RWPE1 (cell line): ENCODE results near the gene PAX5.

Experiments
- CTCF ChIA-PET: fragments of 350-600 bp; sonication (Branson Sonifier 250); formaldehyde crosslinking; extraction: SDS; loops from one replicate; lab custom pipeline; 2021; lab: Yijun Ruan, JAX
- POLR2A ChIA-PET: fragments of 400-600 bp; formaldehyde crosslinking; extraction: SDS; loops from one replicate; lab custom pipeline; 2020; ENCODE audit warnings: antibody characterized with exemption; ENCODE audit not compliant: low non-redundant PET; lab: Yijun Ruan, JAX
- DNase-seq: peaks from one replicate; pipeline ENCODE4 v3.0.0; 2012; ENCODE audit warnings: low spot score
- H3K27ac ChIP-seq: fragments of 450-650 bp; 2 replicates; pipeline ENCODE4 v1.5.1; 2017
- TF ChIP-seq, protein P1 (sequence below): fragments of 450-650 bp; conservative IDR thresholded peaks from 2 replicates; pipeline ENCODE4 v1.5.1; 2017; ENCODE audit warnings: low read depth, mild to moderate bottlenecking

Gene PAX5

DNA sequence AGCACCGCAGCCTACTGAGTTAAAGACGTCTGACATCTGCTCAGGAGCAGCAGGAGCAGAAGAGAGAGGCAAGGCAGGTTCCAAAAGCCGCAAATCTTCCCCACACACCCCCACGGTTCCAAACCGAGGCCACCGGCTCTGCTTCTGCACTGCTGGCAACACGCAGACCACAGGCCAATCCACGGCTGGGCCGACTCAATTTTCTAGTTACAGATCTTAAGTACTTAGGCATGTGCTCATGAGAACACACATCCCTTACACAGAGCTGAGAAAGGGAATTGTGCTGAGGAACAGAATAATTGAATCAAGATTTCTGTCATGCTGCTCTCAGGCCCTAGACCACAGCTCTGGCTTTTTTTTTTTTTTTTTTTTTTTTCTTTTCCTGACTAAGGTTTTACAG is 32.6 kb downstream of the PAX5 start:
- ChIA-PET CTCF (interaction anchor here (0.6 kb wide), 1 partner anchor 786 kb away, joined by 3 read pairs; no protein-coding TSS in a partner anchor), POLR2A (interaction anchor here (0.5 kb wide), 1 partner anchor 186 kb away, joined by 3 read pairs; no protein-coding TSS in a partner anchor)
- no peak overlapping the region for H3K27ac ChIP-seq
- DNase-seq, result no peak
- TF ChIP-seq, protein P1, sequence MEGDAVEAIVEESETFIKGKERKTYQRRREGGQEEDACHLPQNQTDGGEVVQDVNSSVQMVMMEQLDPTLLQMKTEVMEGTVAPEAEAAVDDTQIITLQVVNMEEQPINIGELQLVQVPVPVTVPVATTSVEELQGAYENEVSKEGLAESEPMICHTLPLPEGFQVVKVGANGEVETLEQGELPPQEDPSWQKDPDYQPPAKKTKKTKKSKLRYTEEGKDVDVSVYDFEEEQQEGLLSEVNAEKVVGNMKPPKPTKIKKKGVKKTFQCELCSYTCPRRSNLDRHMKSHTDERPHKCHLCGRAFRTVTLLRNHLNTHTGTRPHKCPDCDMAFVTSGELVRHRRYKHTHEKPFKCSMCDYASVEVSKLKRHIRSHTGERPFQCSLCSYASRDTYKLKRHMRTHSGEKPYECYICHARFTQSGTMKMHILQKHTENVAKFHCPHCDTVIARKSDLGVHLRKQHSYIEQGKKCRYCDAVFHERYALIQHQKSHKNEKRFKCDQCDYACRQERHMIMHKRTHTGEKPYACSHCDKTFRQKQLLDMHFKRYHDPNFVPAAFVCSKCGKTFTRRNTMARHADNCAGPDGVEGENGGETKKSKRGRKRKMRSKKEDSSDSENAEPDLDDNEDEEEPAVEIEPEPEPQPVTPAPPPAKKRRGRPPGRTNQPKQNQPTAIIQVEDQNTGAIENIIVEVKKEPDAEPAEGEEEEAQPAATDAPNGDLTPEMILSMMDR, result no peak

DNA sequence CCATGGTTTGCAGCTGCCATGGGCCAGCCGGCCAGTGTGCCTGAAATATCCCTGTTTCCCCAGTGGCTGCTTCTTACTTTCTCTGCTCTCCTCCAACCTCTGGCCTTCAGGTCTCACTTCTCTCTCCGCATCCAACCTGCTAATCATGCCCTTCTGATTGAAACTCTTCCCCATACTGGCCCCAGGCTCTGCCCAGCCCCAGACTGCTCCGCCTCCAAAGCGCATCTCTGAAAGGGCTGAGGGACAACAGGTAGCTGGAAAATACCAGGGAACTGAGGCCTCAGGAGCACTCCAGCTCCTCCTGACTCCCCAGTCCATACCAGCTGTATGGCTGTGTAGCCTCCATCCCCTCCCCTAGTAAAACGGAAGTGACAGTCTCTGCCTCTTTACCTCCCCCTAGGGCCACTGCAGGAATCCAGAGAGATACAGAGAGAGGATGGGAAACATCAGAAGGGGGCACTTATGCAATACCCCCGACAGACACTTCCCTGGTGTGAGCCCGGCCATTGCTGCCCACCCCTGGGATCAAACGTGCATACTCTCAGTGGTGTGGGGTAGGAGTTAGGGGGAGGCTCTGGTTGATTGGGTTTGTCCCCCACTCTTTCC is 34.2 kb downstream of the PAX5 start:
- DNase-seq, result no peak
- H3K27ac ChIP-seq, result no peak overlapping the region
- ChIA-PET POLR2A (no interaction called here), CTCF (no interaction called here)
- TF ChIP-seq, protein P1, result no peak

DNA sequence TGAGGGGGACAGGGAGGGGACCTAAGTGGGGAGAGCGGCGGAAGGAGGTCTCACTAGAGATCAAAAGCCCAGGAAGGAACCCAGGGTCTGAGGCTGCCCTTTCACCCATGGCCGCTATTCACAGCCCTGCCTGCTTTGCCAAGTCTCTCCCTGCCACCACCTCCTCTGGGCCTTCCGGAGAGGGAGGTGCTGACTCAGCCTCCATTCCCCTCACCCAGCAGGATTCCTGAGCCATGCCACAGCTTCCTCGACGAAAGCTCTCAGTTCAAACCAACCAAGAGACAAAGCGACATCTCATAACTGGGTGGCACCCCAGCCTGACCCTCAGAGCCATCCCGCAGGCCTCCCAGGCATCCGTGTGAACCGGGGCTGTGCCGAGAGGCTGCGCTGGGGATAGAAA is 36.7 kb downstream of the PAX5 start:
- no peak overlapping the region for H3K27ac ChIP-seq
- peak; percentile 63 for DNase-seq
- POLR2A ChIA-PET, result no interaction called here
- TF ChIP-seq, protein P1, result no peak
- CTCF ChIA-PET, result interaction anchor here (0.6 to 2.2 kb wide), 2 partner anchors 16 to 124 kb away, joined by 4 to 9 read pairs; no protein-coding TSS in a partner anchor

DNA sequence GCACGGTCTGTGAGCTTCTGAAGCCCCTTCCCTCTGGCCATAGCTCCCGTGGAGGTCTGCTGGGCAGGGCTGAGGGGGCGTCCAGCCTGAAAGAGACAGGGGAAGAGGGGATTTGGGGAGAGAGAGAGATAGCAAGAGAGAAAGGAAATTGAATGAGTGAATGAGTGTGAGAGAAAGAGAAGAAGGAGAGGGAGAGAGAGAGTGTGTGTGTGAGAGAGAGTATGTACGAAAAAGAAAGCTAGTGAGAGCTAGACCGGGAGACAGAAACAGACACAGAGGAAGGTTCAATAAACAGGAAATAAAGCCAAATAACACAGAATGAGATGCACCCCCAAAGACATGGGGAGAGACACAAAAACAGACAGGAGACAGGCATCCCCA is 37.4 kb downstream of the PAX5 start:
- no peak overlapping the region for H3K27ac ChIP-seq
- ChIA-PET POLR2A (no interaction called here), CTCF (interaction anchor here (0.6 to 2.2 kb wide), 3 partner anchors 15 to 333 kb away, joined by 4 to 9 read pairs (median 6); no protein-coding TSS in a partner anchor)
- TF ChIP-seq, protein P1, result no peak
- no peak for DNase-seq

DNA sequence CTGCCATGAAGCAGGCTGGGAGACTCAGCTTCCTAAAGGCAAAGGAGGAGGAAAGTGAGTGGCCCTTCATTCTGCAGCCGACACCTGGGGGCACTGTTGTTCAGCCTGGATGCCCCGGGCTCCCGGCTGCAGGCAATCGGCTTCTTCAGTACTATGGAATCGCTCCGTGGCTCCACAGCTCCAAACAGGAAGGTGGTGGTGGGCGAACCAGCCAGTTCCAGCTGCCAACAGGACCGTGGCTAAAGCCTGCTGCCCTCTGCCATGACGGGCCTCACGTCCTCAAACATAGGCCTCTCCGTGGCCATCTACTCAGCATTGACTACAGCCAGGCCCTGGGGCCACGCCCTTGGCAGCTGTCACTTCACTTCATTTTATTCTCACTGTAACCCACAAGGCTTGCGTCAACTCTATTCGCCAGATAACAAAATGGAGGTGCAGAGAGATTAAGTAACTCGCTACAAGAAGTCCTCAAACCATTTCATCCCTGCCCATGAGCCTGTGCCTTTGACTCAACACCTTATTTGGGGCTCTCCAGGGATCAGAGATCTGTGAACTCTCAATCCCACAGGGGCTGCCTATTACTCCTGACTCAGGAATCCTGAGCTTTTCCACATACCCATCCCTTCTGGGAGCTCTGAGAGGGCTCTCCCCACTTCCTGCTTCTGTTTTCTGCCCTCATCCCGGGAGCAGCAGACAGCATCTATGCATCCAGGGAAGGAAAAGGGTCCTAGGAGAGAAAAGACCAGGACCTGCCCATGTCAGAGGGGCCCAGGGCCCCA is 38.0 kb downstream of the PAX5 start:
- DNase-seq, result peak; percentile 50
- CTCF ChIA-PET, result interaction anchor here (0.5 to 2.2 kb wide), 10 partner anchors 10 to 988 kb away, joined by 3 to 9 read pairs (median 4); no protein-coding TSS in a partner anchor
- TF ChIP-seq, protein P1, result peak; percentile 57
- H3K27ac ChIP-seq, result no peak overlapping the region
- POLR2A ChIA-PET, result no interaction called here

DNA sequence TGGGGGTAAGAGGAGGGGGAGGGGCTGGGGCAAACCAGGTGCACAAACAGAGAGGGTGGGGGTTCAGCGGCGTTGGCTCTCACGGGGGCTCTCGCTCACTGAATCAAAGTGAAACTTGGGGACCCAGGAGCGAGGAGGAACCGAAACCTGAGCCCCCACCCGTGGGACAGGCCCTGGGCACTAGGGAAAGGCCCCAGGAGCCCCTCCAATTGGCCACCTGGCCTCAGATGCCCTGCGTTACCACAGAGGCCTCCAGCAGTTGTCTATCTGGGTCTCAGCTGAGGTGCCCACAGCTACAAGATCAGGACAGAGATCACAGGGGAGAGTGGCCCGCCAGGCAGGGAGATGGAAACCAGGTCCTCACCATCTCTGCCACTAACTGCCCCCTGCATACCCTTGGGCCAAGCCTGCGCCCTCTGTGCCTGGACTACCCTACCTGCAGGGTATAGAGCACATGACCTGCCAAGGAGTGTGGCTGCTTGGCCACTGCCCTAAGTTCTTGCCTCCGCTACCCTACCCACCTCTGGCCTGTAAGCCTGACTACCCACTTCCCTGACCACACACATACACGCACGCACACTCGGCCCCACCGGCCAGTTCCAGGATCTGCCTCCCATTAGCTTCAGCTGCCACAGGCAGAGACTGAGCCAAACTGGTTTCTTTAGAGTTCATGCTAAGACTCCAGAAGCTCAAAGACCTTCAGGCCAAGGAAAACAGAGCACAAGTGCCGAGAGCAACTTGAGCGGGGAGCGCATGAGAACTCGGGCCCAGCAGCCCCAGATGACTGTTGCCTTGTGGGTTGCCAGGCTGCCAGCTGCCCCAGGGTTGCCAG is 39.9 kb downstream of the PAX5 start:
- no peak for DNase-seq
- no peak overlapping the region for H3K27ac ChIP-seq
- ChIA-PET CTCF (interaction anchor here (7.1 kb wide), 1 partner anchor 120 kb away, joined by 62 read pairs; no protein-coding TSS in a partner anchor), POLR2A (no interaction called here)
- TF ChIP-seq, protein P1, result no peak
